WTC11 (cell line): Measurements from ENCODE around the gene CFAP161.

Experiments used
- ESRRA ChIP-seq: sonication (generic); formaldehyde crosslinking; IDR thresholded peaks from 2 replicates; pipeline ENCODE4 v1.8.1; 2022; ENCODE audit warnings: mild to moderate bottlenecking, missing genetic modification reagents, borderline replicate concordance
- ETV6 ChIP-seq: sonication (generic); formaldehyde crosslinking; IDR thresholded peaks from 2 replicates; pipeline ENCODE4 v1.8.1; 2022; ENCODE audit warnings: mild to moderate bottlenecking, missing genetic modification reagents
- FOXJ3 ChIP-seq: sonication (generic); formaldehyde crosslinking; IDR thresholded peaks from 2 replicates; pipeline ENCODE4 v1.9.0; 2021; ENCODE audit warnings: missing genetic modification reagents, mild to moderate bottlenecking, borderline replicate concordance
- JUN ChIP-seq: sonication (generic); formaldehyde crosslinking; IDR thresholded peaks from 2 replicates; pipeline ENCODE4 v1.8.0; 2023; ENCODE audit warnings: mild to moderate bottlenecking, missing genetic modification reagents
- NR3C1 ChIP-seq: sonication (generic); formaldehyde crosslinking; conservative IDR thresholded peaks from 2 replicates; pipeline ENCODE4 v1.8.1; 2023; ENCODE audit warnings: low read depth, mild to moderate bottlenecking, missing genetic modification reagents
- TEAD1 ChIP-seq: sonication (generic); formaldehyde crosslinking; IDR thresholded peaks from 2 replicates; pipeline ENCODE4 v1.8.0; 2022; ENCODE audit warnings: mild to moderate bottlenecking, missing genetic modification reagents
- ZNF671 ChIP-seq: fragments of 250-450 bp; sonication (Bioruptor Pico); IDR thresholded peaks from 2 replicates; pipeline ENCODE4 v1.8.0; 2021; ENCODE audit warnings: mild to moderate bottlenecking
- TF ChIP-seq, protein P1 (sequence below): sonication (generic); formaldehyde crosslinking; IDR thresholded peaks from 2 replicates; pipeline ENCODE4 v1.8.1; 2023; ENCODE audit warnings: mild to moderate bottlenecking, missing genetic modification reagents
- TF ChIP-seq, protein P2 (sequence below): fragments of 200-600 bp; IDR thresholded peaks from 2 replicates; pipeline ENCODE4 v1.8.0; 2022; ENCODE audit warnings: antibody characterized with exemption
- TF ChIP-seq, protein P3 (sequence below): sonication (generic); formaldehyde crosslinking; IDR thresholded peaks from 2 replicates; pipeline ENCODE4 v1.8.1; 2023; ENCODE audit warnings: mild to moderate bottlenecking, moderate library complexity, missing genetic modification reagents
- TF ChIP-seq, protein P4 (sequence below): sonication (generic); formaldehyde crosslinking; IDR thresholded peaks from 2 replicates; pipeline ENCODE4 v1.8.1; 2022; ENCODE audit warnings: low read depth, mild to moderate bottlenecking, moderate library complexity, missing genetic modification reagents, borderline replicate concordance
- TF ChIP-seq, protein P5 (sequence below): sonication (generic); formaldehyde crosslinking; IDR thresholded peaks from 2 replicates; pipeline ENCODE4 v1.8.1; 2022; ENCODE audit warnings: low read depth, missing genetic modification reagents, borderline replicate concordance
- TF ChIP-seq, protein P6 (sequence below): sonication (generic); formaldehyde crosslinking; IDR thresholded peaks from 2 replicates; pipeline ENCODE4 v1.8.1; 2023; ENCODE audit warnings: mild to moderate bottlenecking, missing genetic modification reagents, moderate library complexity
- TF ChIP-seq, protein P7 (sequence below): sonication (generic); formaldehyde crosslinking; IDR thresholded peaks from 2 replicates; pipeline ENCODE4 v1.8.1; 2023; ENCODE audit warnings: mild to moderate bottlenecking, missing genetic modification reagents, borderline replicate concordance

DNA sequence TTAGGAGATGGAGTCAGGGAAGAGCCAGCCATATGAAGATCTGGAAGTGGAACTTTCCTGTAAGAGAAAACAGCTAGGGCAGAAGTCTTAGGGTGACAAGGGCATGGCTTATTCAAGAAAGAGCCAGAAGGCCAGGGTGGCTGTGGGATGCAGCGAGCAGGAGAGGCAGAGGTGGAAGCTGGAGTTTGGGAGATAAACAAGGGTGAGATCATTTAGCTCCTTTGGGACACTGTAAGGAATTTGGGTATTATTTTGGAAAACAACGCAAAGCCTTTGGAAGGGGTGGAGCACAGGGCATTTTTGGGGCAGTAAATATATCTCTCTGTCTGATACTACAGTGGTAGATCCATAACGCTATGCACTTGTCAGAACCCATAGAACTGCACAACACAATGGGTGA, 57.6 kb downstream of the CFAP161 start:
- TF ChIP-seq, protein P1, sequence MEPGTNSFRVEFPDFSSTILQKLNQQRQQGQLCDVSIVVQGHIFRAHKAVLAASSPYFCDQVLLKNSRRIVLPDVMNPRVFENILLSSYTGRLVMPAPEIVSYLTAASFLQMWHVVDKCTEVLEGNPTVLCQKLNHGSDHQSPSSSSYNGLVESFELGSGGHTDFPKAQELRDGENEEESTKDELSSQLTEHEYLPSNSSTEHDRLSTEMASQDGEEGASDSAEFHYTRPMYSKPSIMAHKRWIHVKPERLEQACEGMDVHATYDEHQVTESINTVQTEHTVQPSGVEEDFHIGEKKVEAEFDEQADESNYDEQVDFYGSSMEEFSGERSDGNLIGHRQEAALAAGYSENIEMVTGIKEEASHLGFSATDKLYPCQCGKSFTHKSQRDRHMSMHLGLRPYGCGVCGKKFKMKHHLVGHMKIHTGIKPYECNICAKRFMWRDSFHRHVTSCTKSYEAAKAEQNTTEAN (CRISPR knock-in tag) = no peak
- TF ChIP-seq, protein P2, sequence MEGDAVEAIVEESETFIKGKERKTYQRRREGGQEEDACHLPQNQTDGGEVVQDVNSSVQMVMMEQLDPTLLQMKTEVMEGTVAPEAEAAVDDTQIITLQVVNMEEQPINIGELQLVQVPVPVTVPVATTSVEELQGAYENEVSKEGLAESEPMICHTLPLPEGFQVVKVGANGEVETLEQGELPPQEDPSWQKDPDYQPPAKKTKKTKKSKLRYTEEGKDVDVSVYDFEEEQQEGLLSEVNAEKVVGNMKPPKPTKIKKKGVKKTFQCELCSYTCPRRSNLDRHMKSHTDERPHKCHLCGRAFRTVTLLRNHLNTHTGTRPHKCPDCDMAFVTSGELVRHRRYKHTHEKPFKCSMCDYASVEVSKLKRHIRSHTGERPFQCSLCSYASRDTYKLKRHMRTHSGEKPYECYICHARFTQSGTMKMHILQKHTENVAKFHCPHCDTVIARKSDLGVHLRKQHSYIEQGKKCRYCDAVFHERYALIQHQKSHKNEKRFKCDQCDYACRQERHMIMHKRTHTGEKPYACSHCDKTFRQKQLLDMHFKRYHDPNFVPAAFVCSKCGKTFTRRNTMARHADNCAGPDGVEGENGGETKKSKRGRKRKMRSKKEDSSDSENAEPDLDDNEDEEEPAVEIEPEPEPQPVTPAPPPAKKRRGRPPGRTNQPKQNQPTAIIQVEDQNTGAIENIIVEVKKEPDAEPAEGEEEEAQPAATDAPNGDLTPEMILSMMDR = no peak
- TF ChIP-seq ETV6 (CRISPR knock-in tag) (no peak), NR3C1 (no peak), FOXJ3 (no peak), ESRRA (CRISPR knock-in tag) (no peak), JUN (CRISPR knock-in tag) (no peak), TEAD1 (CRISPR knock-in tag) (no peak), ZNF671 (CRISPR knock-in tag) (no peak)
- TF ChIP-seq, protein P3, sequence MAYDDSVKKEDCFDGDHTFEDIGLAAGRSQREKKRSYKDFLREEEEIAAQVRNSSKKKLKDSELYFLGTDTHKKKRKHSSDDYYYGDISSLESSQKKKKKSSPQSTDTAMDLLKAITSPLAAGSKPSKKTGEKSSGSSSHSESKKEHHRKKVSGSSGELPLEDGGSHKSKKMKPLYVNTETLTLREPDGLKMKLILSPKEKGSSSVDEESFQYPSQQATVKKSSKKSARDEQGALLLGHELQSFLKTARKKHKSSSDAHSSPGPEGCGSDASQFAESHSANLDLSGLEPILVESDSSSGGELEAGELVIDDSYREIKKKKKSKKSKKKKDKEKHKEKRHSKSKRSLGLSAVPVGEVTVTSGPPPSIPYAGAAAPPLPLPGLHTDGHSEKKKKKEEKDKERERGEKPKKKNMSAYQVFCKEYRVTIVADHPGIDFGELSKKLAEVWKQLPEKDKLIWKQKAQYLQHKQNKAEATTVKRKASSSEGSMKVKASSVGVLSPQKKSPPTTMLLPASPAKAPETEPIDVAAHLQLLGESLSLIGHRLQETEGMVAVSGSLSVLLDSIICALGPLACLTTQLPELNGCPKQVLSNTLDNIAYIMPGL = no peak
- TF ChIP-seq, protein P4, sequence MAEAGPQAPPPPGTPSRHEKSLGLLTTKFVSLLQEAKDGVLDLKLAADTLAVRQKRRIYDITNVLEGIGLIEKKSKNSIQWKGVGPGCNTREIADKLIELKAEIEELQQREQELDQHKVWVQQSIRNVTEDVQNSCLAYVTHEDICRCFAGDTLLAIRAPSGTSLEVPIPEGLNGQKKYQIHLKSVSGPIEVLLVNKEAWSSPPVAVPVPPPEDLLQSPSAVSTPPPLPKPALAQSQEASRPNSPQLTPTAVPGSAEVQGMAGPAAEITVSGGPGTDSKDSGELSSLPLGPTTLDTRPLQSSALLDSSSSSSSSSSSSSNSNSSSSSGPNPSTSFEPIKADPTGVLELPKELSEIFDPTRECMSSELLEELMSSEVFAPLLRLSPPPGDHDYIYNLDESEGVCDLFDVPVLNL (CRISPR knock-in tag) = no peak
- TF ChIP-seq, protein P5, sequence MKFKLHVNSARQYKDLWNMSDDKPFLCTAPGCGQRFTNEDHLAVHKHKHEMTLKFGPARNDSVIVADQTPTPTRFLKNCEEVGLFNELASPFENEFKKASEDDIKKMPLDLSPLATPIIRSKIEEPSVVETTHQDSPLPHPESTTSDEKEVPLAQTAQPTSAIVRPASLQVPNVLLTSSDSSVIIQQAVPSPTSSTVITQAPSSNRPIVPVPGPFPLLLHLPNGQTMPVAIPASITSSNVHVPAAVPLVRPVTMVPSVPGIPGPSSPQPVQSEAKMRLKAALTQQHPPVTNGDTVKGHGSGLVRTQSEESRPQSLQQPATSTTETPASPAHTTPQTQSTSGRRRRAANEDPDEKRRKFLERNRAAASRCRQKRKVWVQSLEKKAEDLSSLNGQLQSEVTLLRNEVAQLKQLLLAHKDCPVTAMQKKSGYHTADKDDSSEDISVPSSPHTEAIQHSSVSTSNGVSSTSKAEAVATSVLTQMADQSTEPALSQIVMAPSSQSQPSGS (CRISPR knock-in tag) = no peak
- TF ChIP-seq, protein P6, sequence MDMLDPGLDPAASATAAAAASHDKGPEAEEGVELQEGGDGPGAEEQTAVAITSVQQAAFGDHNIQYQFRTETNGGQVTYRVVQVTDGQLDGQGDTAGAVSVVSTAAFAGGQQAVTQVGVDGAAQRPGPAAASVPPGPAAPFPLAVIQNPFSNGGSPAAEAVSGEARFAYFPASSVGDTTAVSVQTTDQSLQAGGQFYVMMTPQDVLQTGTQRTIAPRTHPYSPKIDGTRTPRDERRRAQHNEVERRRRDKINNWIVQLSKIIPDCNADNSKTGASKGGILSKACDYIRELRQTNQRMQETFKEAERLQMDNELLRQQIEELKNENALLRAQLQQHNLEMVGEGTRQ = no peak
- TF ChIP-seq, protein P7, sequence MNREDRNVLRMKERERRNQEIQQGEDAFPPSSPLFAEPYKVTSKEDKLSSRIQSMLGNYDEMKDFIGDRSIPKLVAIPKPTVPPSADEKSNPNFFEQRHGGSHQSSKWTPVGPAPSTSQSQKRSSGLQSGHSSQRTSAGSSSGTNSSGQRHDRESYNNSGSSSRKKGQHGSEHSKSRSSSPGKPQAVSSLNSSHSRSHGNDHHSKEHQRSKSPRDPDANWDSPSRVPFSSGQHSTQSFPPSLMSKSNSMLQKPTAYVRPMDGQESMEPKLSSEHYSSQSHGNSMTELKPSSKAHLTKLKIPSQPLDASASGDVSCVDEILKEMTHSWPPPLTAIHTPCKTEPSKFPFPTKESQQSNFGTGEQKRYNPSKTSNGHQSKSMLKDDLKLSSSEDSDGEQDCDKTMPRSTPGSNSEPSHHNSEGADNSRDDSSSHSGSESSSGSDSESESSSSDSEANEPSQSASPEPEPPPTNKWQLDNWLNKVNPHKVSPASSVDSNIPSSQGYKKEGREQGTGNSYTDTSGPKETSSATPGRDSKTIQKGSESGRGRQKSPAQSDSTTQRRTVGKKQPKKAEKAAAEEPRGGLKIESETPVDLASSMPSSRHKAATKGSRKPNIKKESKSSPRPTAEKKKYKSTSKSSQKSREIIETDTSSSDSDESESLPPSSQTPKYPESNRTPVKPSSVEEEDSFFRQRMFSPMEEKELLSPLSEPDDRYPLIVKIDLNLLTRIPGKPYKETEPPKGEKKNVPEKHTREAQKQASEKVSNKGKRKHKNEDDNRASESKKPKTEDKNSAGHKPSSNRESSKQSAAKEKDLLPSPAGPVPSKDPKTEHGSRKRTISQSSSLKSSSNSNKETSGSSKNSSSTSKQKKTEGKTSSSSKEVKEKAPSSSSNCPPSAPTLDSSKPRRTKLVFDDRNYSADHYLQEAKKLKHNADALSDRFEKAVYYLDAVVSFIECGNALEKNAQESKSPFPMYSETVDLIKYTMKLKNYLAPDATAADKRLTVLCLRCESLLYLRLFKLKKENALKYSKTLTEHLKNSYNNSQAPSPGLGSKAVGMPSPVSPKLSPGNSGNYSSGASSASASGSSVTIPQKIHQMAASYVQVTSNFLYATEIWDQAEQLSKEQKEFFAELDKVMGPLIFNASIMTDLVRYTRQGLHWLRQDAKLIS = no peak
